ENCODE results near the gene HERC6.
"Not testable (repeated sequence)": the region's sequence is repeated elsewhere in the genome, so short reads cannot be mapped to it uniquely, and the experiment has no call there.

Gene HERC6

GRCh38 chr4:88447371-88448095 lies 68.9 kb downstream of the HERC6 start:
- no peak for DNase-seq (ENCODE audit: low spot score)

- not testable (repeated sequence) for DNase-seq (ENCODE audit: low spot score)
Observed at GRCh38 chr4:88448211-88448765, 69.6 kb downstream of the HERC6 start.

- no peak for DNase-seq (ENCODE audit: low spot score)
Observed at GRCh38 chr4:88448889-88449288, 70.2 kb downstream of the HERC6 start.

- no peak for DNase-seq (ENCODE audit: low spot score)
Observed at GRCh38 chr4:88449290-88449689, 70.6 kb downstream of the HERC6 start.

- no peak for DNase-seq (ENCODE audit: low spot score)
Observed at GRCh38 chr4:88451205-88451604, 72.6 kb downstream of the HERC6 start.

GRCh38 chr4:88452912-88453311 lies 74.3 kb downstream of the HERC6 start:
- no peak for DNase-seq (ENCODE audit: low spot score)

- peak; percentile 92 for DNase-seq (ENCODE audit: low spot score)
Observed at GRCh38 chr4:88456670-88457306, 78.1 kb downstream of the HERC6 start, which contains the start of gene HERC5. TSS of gene HERC5 (plus strand) at chr4:88457119. CDS start at chr4:88457270, 151 bp downstream.

GRCh38 chr4:88457307-88458103 lies 78.9 kb downstream of the HERC6 start:
- peak; percentile 15 for DNase-seq (ENCODE audit: low spot score)

- DNase-seq (ENCODE audit: low spot score) = no peak
Observed at GRCh38 chr4:88458104-88458740, 79.6 kb downstream of the HERC6 start.

GRCh38 chr4:88465653-88466192 lies 87.1 kb downstream of the HERC6 start:
- DNase-seq (ENCODE audit: low spot score) = no peak

- no peak for DNase-seq (ENCODE audit: low spot score)
Observed at GRCh38 chr4:88467392-88467791, 88.7 kb downstream of the HERC6 start.

GRCh38 chr4:88477229-88477860 lies 98.7 kb downstream of the HERC6 start:
- no peak for DNase-seq (ENCODE audit: low spot score)

GRCh38 chr4:88478247-88478646 lies 99.6 kb downstream of the HERC6 start:
- no peak for DNase-seq (ENCODE audit: low spot score)

- no peak for DNase-seq (ENCODE audit: low spot score)
Observed at GRCh38 chr4:88481537-88481936, 102.9 kb downstream of the HERC6 start.

GRCh38 chr4:88489100-88489761 lies 110.6 kb downstream of the HERC6 start:
- no peak for DNase-seq (ENCODE audit: low spot score)
